SW 1271 (cell line): Measurements from ENCODE around the gene DLK1.

Experiments used
- DNase-seq, 2 experiments: peaks; one replicate each; lab custom pipeline; 2025; lab: John Stamatoyannopoulos, UW

DLK1 gene

DNA sequence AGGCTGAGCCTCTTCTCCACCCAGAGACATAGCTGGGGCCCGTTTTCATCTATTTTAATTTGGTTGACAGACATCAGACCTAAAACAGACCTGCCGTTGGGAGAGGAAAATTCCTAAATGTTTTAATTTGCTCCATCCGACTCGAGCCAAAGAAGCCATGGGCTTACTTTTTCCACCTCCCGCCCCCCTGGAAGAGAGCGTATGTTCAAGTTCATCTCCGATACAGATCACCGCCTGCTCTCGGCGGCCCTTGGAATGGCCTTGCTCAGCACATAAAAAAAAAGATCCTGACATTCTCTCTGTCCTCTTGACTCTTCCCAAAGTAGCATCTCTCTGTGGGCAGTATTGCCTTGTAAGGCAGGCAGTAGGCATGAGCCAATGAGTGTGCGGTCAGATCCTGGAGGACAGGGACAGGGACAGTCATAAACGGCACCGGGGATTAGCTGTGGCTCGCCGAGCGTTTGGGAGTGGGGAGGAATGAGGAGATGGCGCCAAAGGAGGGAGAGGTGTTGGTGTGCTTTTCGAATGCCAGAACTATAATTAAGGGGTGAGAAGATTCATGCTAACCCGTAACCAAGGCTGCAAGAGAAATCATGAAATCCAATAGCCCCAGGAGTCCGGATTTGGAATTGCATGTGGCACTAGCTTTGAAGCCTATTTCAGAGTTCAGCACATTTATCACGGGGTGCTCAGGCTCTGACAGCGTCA lies 51.3 kb downstream of the DLK1 start:
- no peak for DNase-seq

- no peak for DNase-seq
These were observed 51.8 kb downstream of the DLK1 start for GRCh38 chr14:100778526-100778882.

DNA sequence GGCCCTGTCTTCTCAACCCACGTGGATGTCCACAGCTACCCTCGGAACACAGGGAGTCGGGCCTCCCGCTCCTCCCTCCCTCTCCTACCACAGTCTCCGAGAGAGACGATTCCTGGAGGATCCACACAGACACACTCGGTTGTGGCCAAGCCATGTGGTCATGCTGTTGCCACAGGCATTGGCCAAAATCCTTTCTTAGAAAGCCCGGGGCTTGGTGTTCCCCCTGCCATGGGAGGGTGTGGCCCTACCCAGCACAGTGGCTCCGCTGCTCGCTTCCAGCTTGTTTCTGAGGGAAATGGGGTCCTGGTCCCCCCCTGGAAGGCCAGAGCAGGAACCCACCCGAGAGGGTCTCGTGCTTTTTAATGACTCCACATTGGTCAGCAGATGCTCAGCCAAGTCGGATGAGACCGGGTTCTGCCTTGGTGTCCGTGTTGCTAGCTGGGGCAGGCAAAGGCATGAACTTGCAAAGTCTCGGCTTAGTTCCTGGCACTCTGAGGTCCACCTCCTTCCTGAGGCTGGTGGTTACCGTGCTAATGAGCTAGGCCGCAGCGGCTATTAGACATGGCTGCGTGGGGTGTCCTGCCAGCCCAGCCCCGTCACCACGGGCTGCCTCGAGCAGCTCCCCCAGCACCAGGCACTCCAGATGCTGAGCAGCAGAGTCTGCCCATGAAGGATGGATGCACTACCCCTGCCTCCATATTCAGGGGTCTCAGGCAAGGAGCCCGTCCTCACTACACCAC lies 52.4 kb downstream of the DLK1 start:
- DNase-seq = no peak

GRCh38 chr14:100779691-100780080 lies 53.0 kb downstream of the DLK1 start:
- no peak for DNase-seq

GRCh38 chr14:100780246-100780645 lies 53.6 kb downstream of the DLK1 start:
- no peak for DNase-seq

- no peak for DNase-seq
These were observed 54.1 kb downstream of the DLK1 start for GRCh38 chr14:100780646-100781355.

DNA sequence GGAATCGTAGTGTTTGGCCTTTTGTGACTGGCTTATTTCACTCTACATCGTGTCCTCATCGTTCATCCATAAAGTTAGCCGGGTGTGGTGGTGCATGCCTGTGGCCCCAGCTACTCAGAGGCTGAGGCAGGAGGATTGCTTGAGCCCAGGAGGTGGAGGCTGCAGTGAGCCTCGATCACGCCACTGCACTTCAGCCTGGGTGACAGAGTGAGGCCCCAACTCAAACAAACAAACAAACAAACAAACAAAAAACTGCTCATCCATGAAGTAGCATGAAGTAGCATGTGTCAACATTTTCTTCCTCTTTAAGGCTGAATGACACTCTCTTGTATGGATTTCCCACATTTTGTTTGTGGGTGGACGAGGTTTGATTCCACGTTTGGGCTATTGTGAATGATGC lies 55.3 kb downstream of the DLK1 start:
- no peak for DNase-seq

DNA sequence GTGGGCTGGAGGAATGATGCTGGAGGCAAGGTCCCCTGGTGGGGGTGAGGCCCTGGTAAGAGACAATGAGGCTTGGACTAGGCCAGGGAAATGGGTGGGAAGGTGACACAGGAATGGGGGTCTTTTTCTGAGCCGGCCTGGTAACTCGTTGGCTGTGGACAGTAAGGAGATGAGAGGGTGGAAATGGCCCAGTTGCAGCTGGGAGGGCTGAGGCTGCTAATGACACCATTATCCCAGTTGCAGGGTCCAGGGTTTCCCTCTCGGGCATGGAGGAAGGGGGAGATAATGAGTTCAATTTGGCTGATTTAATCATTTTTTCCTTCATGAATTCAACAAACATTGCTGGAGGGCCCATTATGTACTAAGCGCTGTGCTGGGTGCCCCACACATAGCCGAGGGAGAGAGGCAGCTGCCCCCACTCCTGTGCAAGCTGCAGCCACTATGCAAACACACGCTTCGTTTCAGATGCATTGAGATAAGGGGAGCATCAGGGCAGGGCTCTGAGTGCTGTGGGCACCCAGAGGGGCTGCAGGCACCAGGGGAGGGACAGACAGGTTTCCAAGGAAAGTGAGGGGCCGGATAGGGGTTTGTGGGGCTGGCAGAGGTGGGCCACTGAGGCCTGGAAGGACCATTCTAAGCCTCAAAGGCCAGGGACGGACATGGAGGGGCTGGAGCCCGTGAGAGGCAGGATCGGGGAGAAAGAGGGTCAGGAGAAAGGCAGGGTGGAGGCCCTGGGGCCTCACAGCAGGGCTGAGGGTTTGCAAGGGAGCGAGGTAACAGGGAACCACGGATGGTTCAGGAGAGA lies 56.0 kb downstream of the DLK1 start:
- DNase-seq = no peak

DNA sequence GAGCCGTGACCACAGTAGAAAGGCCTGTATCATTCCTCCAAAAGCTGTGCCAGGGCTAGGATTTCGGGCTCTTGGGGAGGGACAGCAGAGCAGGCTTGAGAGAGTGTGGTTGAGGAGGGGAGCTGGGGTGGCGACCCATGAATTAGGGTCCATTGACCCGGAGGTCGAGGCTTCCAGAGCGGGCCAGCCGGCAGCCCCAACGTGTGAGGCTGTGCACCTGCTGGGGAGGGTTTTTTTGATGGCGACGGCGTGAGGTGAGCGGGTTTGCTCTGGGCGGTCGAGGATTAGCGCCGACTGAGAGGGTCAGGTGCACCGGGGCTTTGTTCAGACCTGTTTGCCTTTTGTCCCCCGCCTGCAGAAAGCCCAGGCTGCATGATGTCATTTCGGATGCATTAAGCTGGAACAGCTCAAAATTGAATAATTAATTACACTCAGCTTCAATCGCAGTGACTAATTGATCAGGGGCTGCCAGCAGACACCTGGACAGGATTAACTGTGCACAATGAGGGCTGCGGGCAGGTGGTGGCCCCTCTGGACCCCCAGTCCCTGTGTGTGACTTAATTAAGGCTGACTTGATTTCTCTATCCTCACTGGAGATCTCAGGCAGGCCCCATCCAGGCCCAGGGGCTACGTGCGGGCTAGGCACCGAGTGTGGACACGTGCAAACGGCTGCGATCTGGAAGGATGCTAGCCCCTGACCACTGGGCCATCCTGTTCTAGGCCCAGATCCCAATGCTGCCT lies 57.1 kb downstream of the DLK1 start:
- no peak for DNase-seq

DNA sequence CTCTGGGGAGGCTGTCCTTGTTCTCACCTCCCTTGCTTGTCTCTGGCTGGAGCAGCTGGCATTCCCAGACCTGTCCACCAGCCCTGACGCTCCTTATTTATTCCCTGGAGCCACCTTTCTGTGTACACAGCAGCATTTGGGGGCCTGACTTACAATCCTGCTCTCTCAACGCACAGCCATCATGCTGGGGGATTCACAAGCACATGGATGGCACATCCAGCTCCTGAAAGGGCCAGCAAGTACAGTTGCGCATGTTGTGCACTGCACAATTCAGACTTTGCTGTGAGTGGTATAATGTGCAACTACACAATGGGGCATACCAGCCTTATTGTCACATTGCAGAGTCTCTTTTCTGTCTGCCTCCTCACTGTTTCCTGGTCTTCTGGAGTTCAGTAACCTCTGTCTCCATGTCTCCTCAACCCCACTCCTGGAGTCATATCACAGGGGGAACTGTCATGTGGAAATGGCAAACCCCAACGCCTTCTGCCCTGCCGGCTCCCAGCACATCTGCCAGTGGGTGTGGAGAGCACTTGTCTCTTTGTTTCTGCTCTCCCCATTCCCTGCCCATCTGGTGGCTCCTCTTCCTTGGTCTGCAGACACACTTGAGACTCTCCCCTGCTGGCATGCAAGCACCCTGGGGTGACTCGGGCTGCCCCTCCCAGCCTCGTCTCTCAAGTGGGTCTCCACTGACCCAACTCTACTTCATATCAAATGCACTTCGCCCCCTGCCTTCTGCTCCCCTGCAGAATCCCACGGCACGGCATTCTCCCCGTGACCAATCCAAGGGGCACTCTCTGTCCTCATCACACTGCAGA lies 58.0 kb downstream of the DLK1 start:
- no peak for DNase-seq

DNA sequence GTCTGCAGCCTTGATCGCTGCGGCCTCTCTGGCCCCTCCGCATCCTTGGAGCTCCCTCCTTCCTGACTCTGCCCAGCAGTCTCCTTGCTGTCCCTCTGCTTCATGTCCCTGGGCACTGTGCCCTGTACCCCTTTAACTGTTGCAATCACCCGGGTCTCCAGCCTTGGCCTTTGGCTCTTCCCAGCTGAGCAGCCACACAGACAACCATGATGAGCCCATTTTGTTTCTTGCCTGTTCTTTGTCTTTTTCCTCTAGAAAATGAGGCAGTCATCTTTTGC lies 58.6 kb downstream of the DLK1 start:
- no peak for DNase-seq

- no peak for DNase-seq
These were observed 58.9 kb downstream of the DLK1 start for GRCh38 chr14:100785626-100786025.

GRCh38 chr14:100786131-100786530 lies 59.4 kb downstream of the DLK1 start:
- no peak for DNase-seq

DNA sequence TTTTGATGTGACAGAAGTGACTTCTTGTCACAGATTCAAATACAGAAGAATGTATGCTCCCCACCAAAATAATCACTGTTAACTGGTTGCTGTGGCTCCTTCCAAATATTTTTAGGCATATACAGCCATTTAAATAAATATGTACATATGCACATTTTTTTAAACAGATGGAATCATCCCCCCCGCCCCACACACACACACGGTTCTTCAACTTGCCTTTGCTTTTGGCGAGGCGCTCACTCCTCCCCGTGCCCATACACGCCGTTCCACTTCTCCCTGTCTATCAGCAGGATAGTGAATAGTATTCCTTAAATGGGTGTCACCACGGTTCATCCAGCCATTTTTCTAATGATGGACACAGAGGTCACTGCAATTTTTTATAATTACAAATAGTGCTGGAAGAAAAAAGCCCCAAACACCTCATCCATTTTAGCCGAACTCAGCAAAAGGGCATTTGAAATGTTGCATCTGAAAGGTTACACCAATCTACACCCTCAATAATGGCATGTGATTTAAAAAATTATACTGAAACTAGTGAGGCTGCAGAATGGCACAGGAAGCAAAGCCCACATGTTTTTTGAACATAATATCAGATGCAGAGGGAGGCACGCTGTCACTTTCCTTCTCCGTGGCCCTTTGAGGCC lies 60.0 kb downstream of the DLK1 start:
- DNase-seq = no peak

DNA sequence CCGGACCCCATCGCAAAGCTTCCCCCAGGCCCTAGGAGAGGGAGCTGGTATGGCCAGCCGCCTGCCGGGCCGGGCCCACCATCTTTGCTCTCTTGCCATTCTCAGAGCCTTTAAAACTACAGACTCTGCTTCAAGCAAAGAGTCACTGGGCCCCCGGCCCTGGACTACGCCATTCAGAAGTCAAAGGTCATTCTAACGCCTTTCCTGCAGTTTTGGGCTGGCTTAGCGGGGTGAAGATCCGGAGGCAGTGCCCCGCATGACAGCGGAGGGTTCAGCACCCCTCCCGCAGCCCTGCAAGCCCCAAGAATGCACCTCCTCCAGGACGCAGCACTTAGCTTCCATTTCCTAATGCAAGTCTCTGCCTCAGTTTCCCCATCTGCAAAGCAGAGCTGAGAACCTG lies 61.0 kb downstream of the DLK1 start:
- no peak for DNase-seq
